ENCODE results near the gene VEPH1.

VEPH1 gene

GRCh38 chr3:157502916-157503595 is at the start of gene VEPH1:
TSS of gene VEPH1 (minus strand) at chr3:157503416. CDS start at chr3:157495349, 8,067 bp downstream.
- no peak for DNase-seq

- DNase-seq = no peak
Observed at GRCh38 chr3:157551961-157552360, 48.7 kb upstream of the VEPH1 start.

GRCh38 chr3:157549498-157549897 is 46.3 kb upstream of the VEPH1 start:
- no peak for DNase-seq

GRCh38 chr3:157544501-157545130 is 41.4 kb upstream of the VEPH1 start:
- DNase-seq = no peak

GRCh38 chr3:157543501-157544035 is 40.4 kb upstream of the VEPH1 start:
- no peak for DNase-seq

GRCh38 chr3:157542711-157543500 is 39.7 kb upstream of the VEPH1 start:
- DNase-seq = no peak

- DNase-seq = no peak
Observed at GRCh38 chr3:157541506-157542236, 38.5 kb upstream of the VEPH1 start.

- DNase-seq = no peak
Observed at GRCh38 chr3:157540656-157541055, 37.4 kb upstream of the VEPH1 start.

GRCh38 chr3:157535667-157536066 is 32.5 kb upstream of the VEPH1 start:
- DNase-seq = no peak

- DNase-seq = no peak
Observed at GRCh38 chr3:157534725-157535161, 31.5 kb upstream of the VEPH1 start.

- DNase-seq = no peak
Observed at GRCh38 chr3:157533298-157534070, 30.3 kb upstream of the VEPH1 start.

GRCh38 chr3:157532529-157533297 is 29.5 kb upstream of the VEPH1 start:
- DNase-seq = no peak

GRCh38 chr3:157531771-157532170 is 28.6 kb upstream of the VEPH1 start:
- DNase-seq = no peak

- no peak for DNase-seq
Observed at GRCh38 chr3:157531301-157531660, 28.1 kb upstream of the VEPH1 start.

- no peak for DNase-seq
Observed at GRCh38 chr3:157530637-157531300, 27.6 kb upstream of the VEPH1 start.

- DNase-seq = no peak
Observed at GRCh38 chr3:157529751-157530150, 26.5 kb upstream of the VEPH1 start.

- no peak for DNase-seq
Observed at GRCh38 chr3:157529085-157529484, 25.9 kb upstream of the VEPH1 start.

- DNase-seq = no peak
Observed at GRCh38 chr3:157527131-157527881, 24.1 kb upstream of the VEPH1 start.

GRCh38 chr3:157526036-157526435 is 22.8 kb upstream of the VEPH1 start:
- DNase-seq = no peak

- DNase-seq = no peak
Observed at GRCh38 chr3:157523814-157524213, 20.6 kb upstream of the VEPH1 start.

Measured in CD4-positive, alpha-beta T cell treated with Interleukin-17A for 4 hours (primary cell).